GM19397 (cell line): ENCODE measurements around the gene TMEM141.
"Not testable (repeated sequence)": the region's sequence is repeated elsewhere in the genome, so short reads cannot be mapped to it uniquely, and the experiment has no call there.

ENCODE experiments used
- ATAC-seq: cut with Tn5 transposase; IDR thresholded peaks from one replicate; pipeline ENCODE4 v1.9.1; 2021; ENCODE audit warnings: mild to moderate bottlenecking, moderate library complexity; ENCODE audit not compliant: unreplicated experiment

Gene TMEM141

DNA sequence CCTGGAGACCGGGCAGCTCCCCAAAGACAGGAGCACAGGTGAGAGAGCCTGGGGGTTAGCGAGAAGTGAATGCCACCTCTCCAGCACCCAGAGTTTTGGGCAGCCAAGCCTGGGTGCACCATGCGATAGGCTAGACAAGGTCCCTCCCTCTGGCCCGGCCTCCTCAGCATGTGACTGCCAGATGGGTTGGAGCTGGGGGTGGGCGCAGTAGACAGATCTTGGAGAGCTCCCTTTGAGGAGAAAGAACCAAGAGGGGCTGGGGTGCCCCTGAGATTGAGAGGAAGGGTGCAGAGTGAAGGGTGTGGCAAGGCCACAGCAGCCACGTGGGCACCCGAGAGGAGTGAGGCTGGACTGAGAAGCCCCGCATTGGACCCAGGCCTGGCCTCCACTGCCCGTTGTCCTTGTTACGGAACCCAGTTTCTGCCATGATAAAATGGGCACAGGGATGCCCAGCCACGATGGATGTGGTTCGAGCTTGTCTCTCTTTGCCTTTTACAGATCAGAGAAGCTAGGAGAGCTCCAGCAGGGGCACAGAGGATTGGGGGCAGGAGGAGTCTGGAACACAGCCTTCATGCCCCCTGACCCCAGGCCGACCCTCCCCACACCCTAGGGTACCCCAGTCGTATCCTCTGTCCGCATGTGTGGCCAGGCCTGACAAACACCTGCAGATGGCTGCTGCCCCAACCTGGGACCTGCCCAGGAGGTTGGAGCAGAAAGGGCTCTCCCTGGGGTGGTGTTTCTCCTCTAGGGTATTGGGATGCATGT is 1.4 kb downstream of the TMEM141 start:
- ATAC-seq: no peak

DNA sequence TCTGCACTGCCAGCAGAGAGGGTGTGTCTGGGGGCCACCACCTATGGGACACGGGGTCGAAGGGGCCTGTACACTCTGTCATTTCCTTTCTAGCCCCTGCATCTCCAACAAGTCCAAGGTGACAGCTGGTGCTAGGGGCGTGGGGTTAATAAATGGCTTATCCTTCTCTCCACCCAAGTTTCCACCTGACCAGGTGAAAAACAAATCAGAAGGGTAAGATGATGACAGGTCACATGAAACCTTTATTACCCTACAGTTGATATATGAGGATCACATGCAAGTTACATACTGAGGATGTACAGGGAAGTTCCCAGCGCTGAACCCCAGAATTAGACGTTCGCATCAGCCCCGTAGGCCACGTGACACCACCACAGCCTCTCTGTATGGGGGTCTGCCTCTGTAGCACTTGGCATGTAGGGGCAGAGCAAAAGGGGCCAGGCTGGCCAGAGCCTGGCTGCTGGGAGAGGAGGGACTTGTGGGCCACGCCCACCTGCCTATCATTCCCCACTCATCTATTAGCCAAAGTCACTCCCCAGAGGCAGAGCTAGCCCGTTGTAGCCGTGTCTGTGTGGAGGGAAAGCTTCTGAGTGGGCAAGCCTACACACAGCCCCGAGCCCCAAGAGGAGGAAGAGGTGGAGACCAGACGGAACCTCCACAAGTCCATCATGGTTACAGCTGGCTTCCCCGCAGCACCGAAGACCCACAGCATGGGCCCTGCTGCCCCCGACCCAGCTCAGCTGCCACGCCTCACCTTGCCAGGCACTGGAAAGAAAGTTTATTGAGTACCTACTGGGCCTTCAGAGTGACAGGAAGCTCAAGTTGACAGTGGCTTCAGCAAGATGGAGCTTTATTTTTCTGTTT is 2.2 kb downstream of the TMEM141 start:
- no peak for ATAC-seq

DNA sequence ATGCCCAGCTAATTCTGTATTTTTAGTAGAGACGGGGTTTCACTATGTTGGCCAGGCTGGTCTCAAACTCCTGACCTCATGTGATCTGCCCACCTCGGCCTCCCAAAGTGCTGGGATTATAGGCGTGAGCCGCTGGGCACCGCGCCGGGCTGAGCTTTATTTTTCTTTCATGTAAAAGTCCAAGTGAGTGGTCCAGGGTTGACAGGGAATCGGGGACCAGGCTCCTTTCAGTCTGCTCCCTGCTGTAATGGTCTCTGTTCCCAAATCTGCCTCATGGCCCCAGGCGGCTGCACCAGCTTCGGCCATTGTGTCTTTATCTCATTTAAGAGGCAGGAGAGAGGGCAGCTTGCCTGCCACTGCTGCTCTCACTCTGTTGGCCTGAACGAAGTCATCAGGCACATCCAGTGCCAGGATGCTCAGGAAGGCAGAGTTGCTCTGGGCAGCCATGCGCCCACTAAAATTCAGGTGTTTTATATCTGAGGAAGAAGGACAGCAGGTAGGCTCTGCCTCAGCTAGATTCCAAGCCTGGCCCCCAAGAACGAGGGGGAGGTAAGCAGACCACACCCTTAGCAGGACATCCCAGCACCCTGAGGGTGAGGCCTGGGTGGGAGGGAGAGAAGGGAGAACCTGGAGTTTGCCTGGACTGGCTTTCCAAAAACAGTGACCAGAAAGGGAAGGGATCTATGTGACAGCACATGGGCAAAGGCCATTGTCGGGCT is 3.3 kb downstream of the TMEM141 start:
- ATAC-seq: no peak

DNA sequence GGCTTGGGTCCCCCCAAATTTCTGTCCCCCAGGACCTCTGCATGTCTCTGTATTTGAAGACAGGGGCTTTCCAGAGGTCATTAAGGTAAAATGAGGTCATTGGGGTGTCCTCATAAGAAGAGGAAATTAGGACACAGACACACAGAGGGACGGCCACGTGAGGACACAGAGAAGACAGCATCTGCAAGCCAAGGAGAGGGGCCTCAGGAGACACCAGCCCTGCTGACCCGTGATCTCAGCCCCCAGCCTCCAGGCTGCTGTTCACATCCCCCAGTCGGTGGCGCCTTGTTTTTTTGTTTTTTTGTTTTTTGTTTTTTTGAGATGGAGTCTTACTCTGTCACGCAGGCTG is 3.8 kb downstream of the TMEM141 start:
- ATAC-seq: no peak

DNA sequence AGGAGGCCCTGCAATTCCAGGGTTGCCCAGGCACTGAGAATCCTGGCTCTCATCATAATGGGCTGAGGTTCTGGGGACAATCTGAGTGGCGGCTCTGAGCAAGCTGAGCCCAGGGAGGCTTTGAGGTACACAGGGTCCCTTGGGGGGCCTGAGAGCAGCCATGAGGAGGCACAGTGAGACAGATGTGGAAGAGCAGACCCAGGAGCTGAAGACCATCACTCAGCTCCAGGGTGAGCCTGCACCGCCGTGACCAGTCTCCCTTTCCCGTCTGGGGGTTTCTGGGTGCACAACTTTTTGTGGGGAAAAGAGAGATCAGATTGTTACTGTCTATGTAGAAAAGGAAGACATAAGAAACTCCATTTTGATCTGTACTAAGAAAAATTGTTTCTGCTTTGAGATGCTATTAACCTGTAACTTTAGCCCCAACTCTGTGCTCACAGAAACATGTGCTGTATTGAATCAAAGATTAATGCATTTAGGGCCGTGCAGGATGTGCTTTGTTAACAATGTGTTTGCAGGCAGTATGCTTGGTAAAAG is 5.2 kb downstream of the TMEM141 start, which contains the start of gene CCDC183:
CCDC183 (plus strand) TSS at position 101 of the 537 bp plus-strand sequence; CDS start at position 161, 60 bp downstream.
- no peak for ATAC-seq

DNA sequence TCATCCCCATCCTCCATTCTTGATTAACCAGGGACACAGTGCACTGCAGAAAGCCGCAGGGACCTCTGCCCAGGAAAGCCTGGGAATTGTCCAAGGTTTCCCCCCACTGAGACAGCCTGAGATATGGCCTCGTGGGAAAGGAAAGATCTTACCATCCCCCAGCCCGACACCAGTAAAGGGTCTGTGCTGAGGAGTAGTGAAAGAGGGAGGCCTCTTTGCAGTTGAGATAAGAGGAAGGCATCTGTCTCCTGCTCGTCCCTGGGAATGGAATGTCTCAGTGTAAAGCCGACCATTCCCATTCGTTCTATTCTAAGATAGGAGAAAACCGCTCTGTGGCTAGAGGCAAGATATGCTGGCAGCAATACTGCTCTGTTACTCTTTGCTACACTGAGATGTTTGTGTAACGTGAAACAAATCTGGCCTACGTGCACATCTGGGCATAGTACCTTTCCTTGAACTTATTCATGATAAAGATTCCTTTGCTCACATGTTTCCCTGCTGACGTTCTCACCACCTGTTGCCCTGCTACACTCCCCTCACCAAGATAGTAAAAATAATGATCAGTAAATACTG is 5.7 kb downstream of the TMEM141 start:
- not testable (repeated sequence) for ATAC-seq

DNA sequence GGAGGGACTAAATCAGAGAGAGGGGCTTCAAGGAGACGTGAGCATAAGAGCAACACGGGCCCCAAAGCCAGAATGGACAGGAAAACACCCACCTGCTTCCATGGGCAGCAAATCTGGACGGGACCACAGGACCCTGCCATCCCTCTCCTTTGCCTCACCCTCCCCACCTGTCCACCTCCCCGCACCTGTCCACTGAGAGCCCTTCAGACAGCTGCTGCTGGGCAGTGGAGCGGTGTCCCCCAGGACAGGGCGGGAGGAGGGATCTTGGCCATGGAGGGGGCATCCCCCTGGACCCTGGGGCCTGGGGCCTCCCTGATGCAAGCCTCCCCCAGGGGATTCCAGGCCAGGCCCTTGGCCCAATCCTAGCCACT is 7.5 kb downstream of the TMEM141 start:
- no peak for ATAC-seq

DNA sequence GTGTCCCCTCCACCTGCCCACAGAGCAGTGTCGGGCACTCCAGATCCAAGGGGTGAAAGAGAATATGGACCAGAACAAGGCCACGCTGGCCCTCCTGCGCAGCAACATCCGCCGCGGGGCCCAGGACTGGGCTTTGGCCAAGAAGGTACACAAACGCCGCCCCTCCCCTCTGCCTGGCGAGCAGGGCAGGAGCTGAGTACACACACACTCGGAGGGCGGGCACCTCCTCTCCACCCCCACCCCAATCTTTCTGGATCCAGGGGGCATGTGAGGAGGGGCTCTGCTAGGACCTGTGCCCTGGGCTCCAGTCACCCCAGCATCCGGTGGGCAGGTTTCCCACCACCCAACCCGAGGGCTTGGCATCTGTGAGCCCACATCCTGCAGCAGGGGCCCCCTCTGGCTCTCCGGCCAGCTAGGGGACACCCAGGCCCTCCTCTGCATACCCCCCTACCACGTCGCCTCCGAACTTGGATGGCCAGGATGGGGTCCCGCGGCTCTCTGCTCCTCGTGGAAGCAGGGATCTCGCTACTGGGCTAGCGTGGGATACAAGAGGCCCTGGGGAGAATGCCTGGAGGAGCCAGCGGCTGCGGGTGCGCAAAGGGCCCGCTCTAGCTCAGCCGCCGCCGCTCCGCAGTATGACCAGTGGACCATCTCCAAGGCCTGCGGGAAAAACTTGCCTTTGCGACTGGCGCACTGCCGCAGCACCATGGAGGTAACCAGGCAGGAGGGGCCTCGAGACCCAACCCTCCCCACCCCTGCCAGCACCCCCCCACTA is 8.1 kb downstream of the TMEM141 start:
- ATAC-seq: no peak

DNA sequence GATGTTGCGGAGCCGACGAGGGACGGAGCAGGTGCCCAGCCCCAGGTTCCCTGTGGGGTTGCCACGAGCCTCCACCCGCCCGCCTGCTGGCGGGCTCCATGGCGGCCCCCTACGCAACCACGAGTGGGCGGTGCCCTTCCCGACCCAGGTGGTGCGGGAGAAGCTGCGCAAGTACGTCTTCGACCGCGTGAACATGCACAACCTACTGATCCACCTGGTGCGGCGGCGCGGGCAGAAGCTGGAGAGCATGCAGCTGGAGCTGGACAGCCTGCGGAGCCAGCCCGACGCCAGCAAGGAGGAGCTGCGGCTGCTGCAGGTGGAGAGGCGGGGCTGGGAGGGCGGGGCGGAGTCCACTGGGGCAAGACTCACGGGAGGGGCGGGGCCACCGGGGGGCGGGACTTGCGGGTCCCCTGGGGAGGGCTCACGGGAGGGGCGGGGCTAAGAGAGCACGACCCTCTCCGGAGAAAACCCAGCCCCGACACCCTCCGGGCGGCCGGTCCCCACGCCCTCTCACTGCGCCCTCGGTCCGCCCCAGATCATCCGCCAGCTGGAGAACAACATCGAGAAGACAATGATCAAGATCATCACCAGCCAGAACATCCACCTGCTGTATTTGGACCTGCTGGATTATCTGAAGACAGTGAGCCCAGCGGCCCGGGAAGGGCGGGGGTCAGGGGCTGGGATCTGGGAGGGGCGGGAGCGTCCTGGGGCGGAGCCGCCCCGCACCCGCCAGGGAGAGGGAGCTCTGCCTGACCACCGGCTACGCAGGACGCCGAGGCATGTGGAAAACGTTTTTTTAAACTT is 8.9 kb downstream of the TMEM141 start:
- ATAC-seq: no peak

DNA sequence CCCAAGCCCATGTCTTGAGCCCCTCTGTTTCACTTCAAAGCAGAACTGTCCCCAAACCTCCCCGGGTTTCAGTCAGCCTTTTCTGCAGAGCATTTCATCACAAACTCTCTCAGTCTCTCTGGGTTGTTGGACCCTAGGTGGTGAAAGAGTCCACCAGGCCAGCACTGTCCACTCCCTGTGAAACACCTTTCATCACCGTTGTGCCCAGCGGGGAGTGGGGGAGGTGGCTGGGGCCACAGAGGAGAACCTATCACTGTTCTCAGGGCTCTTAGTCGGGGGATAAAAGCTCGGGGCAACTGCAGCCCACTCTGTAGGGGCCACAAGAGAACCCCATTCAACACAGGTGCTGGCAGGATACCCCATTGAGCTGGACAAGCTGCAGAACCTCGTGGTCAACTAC is 11.2 kb downstream of the TMEM141 start:
- no peak for ATAC-seq

DNA sequence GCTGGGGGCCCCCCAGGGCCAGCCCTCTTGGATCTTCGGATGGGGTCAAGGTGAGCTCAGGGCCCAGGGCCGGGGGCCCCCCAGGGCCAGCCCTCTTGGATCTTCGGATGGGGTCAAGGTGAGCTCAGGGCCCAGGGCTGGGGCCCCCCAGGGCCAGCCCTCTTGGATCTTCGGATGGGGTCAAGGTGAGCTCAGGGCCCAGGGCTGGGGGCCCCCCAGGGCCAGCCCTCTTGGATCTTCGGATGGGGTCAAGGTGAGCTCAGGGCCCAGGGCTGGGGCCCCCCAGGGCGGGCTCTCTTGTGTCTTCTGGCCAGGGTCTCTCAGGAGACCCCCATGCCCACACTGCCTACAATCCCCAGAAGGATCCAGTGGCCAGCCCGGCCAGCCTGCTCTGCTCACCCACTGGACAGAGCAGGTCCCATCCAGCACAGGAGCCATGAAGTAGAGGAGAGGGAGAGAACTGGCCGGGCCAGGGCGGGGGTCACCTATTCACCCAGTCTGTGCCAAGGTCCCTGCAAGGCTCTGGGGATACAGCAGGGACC is 11.9 kb downstream of the TMEM141 start:
- not testable (repeated sequence) for ATAC-seq

DNA sequence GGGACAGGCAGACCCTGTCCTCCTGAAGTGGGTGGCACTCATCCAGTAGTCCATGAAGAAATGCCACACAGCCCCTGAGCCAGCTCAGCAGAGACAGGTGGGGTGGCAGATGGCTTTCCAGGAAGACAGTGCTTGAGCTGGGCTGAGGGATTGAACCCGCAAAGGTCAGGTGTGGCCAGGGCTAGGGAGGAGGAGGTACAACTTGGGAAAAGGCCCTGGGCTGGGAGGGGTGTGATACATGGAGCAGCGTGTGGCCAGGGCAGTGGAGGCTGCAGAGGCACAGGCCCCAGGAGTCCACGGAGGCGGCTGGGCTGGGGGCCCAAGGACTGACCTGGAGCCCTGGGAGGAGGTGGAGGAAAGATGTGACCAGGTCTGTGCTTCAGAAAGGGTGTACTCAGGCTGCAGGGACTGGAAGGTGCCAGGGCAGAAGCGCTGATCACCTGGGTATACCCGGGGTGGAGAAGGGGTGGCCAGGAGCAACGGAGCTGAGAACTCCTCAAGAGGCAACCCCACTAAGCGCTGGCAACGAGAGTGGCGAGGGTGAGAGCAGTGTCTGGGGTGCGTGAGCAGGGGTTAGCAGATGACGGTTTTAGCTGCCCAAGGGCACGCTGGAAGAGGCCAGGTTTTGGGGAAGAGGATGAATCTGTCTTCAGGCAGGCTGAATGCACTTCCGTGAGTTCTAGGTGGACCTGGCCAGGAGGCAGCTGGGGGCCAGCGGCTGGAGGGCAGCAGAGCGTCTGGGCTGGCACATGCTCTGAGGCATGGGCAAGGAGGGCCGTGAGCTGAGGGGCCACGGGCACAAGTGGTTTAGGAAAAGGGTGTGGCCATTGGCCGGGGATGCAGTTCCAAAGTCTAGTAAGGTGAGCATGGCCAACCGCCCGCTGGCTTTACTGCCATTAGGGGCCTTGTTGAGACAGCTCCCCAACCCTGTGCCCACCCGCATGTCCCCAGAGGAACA is 12.7 kb downstream of the TMEM141 start:
- no peak for ATAC-seq

DNA sequence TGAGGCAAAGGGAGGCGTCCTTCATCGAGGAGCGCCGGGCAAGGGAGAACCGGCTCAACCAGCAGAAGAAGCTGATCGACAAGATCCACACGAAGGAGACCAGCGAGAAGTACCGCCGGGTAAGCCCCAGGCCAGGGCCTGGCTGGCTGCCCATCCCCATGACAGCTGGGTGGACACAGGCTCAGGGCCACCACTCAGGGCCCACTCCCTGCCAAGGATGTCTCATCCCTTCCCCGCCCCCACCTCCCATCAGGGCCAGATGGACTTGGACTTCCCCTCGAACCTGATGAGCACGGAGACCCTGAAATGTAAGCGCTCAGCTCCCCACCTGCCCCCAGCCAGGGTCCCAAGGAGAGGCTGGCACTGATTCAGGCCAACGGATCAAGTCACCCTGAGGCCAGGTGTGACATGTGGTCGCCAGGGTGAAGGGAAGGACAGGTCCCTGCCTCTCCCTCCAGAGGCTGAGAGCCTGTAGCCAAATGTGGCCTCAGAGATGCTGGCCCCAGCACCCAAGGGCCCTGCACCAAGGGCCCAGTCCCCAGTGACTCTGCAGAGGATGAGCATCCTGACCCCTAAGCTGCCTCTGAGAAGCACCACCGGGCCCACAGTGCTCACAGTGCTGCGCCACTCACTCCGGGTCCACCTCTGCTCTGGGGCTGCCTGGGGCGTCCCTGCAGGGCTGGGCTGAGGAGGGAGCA is 13.5 kb downstream of the TMEM141 start:
- no peak for ATAC-seq

DNA sequence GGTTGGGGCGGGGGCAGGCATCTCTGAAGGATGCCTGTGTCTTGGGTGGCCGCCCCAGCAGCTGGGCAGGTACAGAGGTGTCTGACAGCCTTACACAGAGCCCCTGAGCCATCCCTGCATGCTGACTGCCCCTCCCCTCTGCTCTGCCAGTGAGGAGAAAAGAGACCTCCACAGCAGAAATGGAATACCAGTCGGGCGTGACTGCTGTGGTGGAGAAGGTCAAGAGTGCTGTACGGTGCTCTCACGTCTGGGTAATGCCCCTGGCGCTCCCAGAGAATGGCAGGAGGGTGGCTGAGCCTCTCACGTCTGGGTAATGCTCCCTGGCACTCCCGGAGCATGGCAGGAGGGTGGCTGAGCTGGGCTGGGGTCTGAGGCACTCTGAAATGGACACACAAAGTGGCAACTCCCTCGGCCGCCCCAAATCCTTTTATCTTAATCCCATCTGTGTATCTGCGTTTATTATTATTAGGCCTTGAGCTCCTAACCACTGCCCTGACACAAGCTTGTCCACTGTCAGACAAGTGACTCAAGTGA is 14.1 kb downstream of the TMEM141 start:
- ATAC-seq: no peak

DNA sequence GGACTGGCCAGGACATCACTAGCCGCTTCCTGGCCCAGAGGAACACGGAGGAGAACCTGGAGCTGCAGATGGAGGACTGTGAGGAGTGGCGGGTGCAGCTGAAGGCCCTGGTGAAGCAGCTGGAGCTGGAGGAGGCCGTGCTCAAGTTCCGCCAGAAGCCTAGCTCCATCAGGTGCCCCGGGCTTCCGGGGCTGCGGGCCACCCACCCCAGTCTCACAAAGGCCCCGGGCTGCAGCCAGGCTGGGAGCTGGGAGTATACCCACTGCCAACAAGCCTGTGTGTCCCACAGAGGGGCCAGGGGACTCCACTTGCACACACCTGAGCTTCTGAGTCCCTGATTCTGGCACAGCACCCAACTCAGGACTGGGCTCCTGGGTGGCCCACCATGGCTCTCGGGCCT is 14.9 kb downstream of the TMEM141 start:
- no peak for ATAC-seq

DNA sequence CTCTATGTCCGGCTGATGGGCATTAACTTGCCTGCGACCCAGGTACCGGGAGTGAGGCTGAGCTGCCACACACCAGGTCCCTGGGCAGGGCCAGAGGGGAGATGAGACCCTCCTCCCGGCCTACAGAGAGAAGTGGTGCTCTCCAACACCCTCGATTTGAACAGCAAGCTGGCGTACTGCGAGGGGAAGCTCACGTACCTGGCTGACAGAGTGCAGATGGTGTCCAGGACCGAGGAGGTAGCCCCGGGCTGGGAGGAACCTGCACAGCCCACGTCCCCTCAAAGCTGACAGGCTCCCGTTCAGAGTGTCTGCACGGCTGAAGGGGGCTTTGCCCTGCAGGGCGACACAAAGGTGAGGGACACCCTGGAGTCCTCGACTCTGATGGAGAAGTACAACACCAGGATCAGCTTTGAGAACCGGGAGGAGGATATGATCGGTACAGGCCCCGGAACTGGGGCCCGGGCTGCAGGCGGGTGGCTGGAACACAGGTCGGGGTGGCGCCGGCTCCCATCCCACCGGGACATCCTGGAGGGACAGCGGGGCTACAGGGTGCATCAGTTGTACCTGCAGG is 15.6 kb downstream of the TMEM141 start:
- no peak for ATAC-seq
